Embryonic facial prominence (tissue), 1 donor: ENCODE results near the gene CHST11.
"Not testable (repeated sequence)": the region's sequence is repeated elsewhere in the genome, so short reads cannot be mapped to it uniquely, and the experiment has no call there.

Experiments used
- DNase-seq: peaks from one replicate; pipeline ENCODE4 v3.0.0-alpha.2; 2016; ENCODE audit errors: extremely low spot score

The CHST11 gene

GRCh38 chr12:104603545-104603973, 146.8 kb downstream of the CHST11 start:
- DNase-seq = no peak

- DNase-seq = no peak
Measured at GRCh38 chr12:104604070-104604994, 147.6 kb downstream of the CHST11 start.

- no peak for DNase-seq
Measured at GRCh38 chr12:104604995-104605675, 148.4 kb downstream of the CHST11 start.

- no peak for DNase-seq
Measured at GRCh38 chr12:104605685-104606084, 148.9 kb downstream of the CHST11 start.

- DNase-seq = no peak
Measured at GRCh38 chr12:104608998-104609397, 152.2 kb downstream of the CHST11 start.

- DNase-seq = no peak
Measured at GRCh38 chr12:104609445-104609844, 152.7 kb downstream of the CHST11 start.

GRCh38 chr12:104610513-104611235, 153.9 kb downstream of the CHST11 start:
- DNase-seq = no peak

GRCh38 chr12:104611671-104612070, 154.9 kb downstream of the CHST11 start:
- no peak for DNase-seq

- DNase-seq = not testable (repeated sequence)
Measured at GRCh38 chr12:104613372-104613771, 156.6 kb downstream of the CHST11 start.

- no peak for DNase-seq
Measured at GRCh38 chr12:104615048-104615561, 158.4 kb downstream of the CHST11 start.

- DNase-seq = no peak
Measured at GRCh38 chr12:104618691-104619090, 161.9 kb downstream of the CHST11 start.

- DNase-seq = no peak
Measured at GRCh38 chr12:104619305-104619704, 162.6 kb downstream of the CHST11 start.

GRCh38 chr12:104620837-104621531, 164.2 kb downstream of the CHST11 start:
- DNase-seq = no peak

GRCh38 chr12:104622928-104623327, 166.2 kb downstream of the CHST11 start:
- no peak for DNase-seq

- DNase-seq = no peak
Measured at GRCh38 chr12:104623883-104624282, 167.1 kb downstream of the CHST11 start.

- no peak for DNase-seq
Measured at GRCh38 chr12:104624529-104624928, 167.8 kb downstream of the CHST11 start.

- no peak for DNase-seq
Measured at GRCh38 chr12:104626069-104626837, 169.5 kb downstream of the CHST11 start.

GRCh38 chr12:104627231-104627989, 170.7 kb downstream of the CHST11 start:
- DNase-seq = no peak

GRCh38 chr12:104627990-104628830, 171.5 kb downstream of the CHST11 start:
- DNase-seq = no peak
